HTERT RPE-1 (cell line): ENCODE measurements around the gene TDRD1.

ENCODE experiments used
- in situ Hi-C: fragments of 300-500 bp; cut with MboI; formaldehyde crosslinking; loops from 4 replicates; pipeline ENCODE4 v1.14.3; 2020; ENCODE audit warnings: low sequenced_read_pairs

TDRD1 gene

DNA sequence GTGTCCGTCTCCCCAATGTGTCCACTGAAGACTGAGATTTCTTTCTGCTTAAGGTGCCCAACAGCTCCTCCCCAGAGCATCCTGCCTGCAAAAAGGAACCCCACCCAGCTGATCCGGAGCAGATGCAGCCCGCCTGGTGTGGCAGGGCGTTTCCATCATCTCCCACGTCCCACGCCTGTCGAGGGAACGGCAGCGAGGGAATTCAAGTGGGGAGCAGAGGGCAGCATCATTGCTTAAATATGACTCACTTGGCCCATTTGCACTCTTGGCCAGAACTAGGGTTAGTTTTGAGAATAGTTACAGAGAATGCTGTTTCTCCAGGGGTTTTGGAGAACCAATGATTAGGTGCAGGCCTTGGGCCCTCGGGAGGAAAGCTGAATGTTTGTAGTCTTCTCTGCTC, 80.7 kb downstream of the TDRD1 start:
- in situ Hi-C loops = no loop called here

DNA sequence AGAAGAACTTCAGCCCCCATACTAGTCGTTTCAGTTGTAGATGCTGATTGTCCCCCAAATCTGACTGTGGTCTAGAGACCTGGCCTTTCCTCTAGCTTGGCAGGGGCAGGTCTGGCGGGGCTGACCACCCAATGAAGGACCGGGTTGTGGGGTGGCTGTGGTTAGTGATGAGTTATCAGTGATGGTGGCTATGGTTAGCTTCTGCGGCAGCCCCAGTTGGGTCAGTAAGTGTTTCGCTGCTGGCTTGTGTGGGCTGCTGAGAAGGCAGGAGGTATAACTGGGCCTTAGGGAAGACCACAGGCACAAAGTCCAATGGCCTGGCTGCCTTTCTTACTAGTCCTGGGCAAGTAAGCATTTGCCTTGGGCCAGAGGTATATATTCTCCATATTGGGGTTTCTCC, 81.2 kb downstream of the TDRD1 start:
- in situ Hi-C loops = no loop called here

DNA sequence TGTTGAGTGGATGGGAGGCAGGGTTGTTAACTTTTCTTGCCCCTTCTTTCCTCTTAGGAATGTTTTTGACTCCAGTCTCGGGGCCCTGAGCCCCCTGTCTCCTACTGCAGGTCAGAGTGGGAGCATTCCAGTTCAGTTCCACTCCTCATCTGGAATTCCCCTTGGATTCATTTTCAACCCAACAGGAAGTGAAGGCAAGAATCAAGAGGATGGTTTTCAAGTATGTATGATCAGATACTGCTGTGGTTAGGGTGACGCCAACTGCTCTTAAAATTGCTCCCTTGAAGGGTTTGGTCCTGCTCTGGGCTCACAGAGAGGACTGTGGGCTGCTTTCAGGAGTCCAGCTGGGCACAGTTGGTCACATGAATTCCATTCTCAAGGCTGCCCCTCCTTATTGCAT, 81.9 kb downstream of the TDRD1 start:
- in situ Hi-C loops = no loop called here

DNA sequence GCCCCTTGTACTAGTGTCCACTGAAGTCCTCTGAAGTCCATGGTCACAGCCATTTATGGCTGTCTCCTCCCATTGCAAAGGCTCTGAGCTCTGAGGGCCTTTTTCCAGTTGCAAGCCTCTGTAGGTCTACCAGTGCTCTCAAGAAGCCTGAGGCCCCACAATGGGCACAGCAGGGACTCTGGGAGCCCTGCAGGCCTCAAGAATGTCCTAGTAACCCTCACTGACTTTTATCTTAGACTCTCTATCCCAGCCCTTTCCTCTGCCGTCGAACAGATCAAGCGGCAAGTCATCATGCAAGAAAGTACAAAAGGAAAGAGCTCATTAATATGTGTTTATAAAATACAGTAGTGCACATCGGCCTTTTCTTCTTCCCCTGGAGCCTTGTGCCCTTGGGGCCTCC, 83.3 kb downstream of the TDRD1 start:
- in situ Hi-C loops = no loop called here

DNA sequence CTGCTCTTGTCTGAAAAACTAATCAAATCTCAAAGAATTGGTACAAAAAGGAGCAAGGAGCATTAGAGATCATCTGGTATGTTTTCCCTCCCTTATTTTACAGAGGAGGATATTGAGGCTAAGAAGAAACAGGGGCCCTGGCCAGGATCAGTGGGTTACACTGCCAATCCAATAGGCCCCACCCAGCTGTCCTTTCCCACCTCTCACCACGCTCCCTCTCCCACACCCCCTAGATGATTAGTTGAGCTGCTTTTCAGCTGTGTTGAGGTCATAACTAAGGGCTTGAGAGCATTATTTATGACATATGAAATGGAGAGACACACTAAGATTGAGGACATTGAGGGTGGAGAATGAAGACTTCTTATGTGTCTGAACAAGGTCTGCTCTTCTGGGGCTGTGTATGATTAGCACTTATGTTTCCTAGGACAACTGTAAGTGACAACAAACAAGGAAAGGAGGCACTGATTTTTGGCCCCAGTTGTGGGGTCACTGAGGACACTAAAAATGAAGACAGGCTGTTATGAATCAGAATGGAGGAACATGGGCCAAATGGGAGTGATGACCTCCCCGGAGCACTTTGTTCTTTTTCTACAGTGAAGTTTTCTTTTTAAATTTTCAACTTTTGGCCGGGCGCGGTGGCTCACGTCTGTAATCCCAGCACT, 86.4 kb downstream of the TDRD1 start:
- in situ Hi-C loops = no loop called here

DNA sequence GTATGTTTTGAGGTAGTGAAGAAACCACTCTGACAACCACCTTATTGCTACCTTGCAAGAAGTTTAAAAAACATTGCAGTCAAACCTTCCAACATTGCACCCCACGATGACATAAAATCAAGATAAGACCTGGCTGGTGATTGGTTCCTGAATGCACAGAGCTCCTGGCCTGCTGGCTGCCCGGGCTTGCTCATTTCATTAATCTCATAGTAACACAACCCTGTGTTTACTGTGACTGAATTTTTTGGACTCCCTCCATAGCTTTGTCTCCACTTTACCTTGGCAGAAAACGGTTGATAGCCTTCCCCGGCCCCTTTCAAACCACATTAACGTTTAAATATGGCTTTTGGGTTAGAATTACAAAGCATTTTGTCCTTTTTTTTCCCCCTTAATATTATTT, 87.4 kb downstream of the TDRD1 start:
- in situ Hi-C loops = no loop called here

DNA sequence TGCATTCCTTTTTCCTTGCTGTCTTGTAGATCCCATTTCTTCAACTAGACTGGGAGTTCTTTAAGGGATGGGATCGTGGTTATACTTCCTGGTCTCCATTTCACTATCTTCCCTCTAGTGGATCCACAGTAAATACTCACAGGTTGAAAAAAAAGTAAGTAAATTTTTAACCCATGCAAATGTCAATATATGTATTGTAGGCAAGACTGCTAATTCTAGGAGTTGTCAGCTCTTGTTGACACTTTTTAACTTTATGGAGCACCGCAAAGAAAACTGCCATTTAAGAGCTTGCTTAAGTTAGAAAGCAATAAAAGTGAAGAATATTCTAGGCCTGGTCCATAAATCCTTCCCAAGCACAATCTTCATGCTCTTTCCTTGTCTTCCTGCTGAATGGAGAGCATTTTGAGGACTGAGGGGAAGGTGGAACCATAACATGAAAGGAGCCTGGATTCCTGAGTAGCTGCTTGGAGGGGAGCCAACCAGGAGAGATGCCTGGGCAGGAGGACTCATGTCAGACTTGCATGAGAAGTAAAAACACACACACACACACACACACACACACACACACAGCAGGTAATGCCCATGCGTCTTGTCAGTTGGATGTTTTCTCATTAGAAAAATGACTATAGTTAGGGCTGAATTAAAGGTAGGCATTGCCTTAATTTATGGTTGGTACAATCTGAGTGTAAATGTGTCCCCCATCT, 92.1 kb downstream of the TDRD1 start:
- in situ Hi-C loops = no loop called here

DNA sequence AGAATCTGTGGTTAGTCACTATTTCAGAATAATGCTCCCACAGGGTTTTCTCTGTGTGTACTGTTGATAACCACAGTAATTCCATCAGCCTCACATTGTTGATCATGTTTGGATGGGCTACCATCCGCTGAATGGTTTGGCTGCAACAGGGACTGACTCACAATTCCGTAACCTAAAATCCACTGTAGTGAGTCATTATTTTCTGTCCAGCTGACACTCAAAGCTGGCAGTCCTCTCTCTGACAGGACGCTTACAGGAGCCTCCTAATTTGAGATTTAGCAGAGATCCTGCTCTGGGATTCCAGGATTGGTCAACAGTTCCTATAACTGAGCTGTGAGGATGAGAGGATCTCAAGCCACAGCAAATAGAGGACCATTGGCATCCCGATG, 92.6 kb downstream of the TDRD1 start:
- in situ Hi-C loops = no loop called here

DNA sequence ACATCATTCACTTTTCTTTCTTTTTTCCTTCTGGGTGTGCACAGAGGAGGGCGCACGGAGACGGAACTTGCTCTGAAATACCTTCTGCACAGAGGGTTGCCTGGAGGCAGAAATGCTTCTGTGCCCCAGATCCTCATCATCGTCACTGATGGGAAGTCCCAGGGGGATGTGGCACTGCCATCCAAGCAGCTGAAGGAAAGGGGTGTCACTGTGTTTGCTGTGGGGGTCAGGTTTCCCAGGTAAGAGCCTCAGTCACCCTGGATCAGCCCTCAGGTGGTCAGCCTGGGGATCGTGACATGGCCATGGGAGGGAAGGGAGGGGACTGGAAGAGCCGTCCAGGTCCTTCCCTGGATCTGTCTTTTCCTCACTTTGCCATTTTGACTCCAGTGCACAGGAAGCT, 93.5 kb downstream of the TDRD1 start:
- in situ Hi-C loops = no loop called here

DNA sequence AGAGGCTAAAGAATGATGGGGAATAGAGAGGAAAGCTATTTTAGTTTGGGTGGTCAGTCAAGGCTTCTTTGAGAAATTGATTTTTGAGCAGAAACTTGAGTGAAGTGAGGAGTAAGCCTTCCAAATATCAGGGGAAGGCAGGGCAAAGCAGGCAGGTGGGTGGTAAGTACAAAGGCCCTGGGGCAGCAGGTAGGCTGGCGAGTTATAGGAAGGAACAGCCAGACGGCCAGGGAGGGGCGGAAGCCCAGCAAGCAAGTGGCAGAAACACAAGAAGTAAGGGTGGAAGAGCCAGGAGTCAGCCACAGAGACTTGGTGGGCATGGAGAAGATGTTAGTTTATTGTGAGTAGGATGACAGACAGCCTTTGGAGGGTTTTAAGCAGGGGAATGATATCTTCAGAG, 94.8 kb downstream of the TDRD1 start:
- in situ Hi-C loops = no loop called here

DNA sequence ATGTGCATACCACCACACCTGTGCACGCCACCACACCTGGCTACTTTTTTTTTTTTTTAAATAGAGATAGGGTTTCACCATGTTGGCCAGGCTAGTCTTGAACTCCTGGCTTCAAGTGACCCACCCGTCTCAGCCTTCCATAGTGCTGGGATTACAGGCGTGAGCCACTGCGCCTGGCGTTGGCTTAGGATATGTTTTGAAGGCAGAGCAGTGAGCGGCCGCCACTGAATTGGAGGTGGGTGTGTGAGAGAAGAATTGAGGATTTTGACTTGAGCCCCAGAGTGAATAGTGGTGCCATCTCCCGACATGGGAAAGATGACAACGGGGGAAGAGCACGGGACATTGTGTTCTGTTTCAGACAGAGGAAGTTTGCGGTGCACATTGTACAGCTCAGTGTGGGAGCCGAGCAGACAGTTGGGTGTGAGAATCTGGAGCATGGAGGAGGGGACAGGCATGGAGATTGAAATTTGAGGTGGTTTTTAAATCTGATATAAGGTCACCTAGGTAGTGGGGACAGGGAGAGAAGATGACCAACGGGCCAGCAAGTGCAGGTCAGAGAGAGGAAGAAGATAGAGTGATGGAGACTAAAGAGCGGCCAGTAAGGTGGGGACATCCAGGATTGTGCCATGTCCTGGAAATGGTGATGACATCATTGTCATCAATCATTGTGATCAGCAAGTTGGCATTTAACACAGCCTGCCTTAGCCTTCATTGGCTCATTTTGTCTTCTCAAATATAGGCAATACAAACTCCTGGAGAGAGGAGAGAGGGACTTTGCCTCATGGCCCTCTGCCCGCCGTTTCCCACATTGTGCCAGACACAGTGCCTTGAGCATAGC, 95.7 kb downstream of the TDRD1 start:
- in situ Hi-C loops = no loop called here

DNA sequence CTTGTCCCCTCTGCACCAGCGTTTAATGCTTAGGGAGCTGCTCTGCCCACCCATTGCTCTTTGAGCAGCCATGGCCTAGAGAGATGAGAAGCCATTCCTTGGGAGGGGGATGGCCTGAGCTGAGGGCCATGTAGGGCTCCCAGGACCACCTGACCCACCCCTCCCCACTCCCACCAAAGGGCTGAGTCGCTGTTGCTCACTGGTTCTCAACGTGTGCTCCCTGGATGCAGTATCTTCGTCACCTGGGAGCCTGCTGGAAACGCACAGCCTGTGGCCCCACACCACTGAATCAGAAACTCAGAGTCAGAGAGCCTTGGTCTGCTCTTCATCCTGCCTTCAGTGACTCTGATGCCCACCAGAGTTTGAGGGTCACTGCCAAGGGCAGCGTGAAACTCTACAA, 96.9 kb downstream of the TDRD1 start:
- in situ Hi-C loops = no loop called here

DNA sequence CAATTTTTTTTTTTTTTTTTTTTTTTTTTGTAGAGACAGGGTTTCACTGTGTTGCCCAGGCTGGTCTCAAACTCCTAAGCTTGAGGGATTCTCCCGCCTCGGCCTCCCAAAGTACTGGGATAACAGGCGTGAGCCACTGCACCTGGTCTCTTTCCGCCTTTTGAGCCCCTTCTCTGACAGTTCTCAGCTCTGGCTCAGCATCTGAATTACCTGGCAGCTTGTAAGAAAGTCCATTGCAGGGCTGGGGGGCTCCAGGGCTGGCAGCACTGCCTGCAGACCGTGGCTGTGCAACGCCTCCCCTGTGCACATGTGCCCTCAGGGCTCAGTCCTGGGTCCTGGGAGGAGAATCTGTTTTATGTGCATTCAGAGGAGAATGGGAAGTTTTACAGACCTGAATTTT, 97.5 kb downstream of the TDRD1 start:
- in situ Hi-C loops = no loop called here

DNA sequence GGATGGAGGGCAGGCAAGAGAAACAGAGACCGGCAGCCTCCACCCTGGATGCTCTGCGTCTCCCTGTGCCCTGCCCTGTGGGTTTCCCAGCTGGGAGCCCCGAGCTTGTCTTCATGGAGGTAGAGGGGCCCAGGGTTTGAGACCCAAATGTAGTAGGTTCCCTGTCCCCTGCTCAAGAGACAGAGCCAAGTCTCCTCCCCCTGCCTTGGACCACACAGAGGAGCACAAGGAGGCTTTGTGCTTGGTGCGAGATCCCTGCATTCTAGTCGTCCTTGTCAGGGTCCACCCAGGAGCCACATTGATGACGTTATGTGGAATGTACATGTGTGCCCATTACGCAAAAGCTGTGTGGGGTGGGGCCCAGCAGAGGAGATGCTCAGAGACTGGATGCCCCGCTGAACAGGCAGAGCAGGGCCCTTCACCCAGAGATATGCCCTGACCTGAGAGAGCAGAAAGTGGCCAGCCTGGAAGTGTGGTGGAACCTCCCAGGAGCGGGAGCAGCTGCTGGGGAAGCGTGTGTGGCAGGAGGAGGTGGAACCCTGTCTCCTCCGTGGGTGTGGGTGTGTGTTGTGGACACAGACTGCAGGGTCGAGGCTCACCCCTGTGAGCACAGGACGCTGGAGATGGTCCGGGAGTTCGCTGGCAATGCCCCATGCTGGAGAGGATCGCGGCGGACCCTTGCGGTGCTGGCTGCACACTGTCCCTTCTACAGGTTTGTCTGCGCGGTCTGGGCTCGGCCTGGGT, 99.2 kb downstream of the TDRD1 start:
- in situ Hi-C loops = no loop called here

DNA sequence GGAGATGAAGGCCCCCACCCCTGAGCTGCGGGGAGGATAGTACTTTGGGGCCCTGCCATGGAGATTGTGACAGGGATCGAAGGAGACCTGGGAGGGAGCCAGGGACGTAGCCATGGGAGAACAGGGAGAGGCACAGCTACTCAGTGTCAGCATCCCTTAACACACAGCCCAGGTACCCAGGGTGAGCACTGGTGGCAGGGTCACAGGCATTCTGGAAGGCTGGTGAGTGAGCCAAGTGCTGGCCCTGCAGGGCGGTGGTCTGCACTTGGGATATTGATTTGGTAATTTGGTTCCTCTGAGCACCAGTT, 99.7 kb downstream of the TDRD1 start:
- in situ Hi-C loops = no loop called here

DNA sequence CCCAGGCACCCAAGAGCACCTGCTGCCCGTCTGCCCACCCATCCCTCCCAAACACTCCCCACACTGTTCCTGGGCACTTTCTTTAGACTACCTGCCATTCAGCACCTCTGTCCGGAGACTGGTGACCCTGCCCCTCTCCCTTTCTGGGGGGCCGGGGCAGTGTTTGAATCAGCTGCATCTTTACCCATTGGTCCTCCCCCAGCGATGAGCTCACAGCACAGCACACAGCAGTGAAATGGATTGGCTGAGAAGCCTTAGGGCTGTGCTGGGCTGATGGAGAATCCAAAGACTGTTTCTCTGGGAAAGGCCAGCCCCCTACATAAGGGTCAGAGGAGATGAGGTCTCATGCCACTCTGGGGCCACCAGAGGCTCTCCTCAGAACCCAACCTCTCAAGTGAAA, 100.1 kb downstream of the TDRD1 start:
- in situ Hi-C loops = no loop called here

DNA sequence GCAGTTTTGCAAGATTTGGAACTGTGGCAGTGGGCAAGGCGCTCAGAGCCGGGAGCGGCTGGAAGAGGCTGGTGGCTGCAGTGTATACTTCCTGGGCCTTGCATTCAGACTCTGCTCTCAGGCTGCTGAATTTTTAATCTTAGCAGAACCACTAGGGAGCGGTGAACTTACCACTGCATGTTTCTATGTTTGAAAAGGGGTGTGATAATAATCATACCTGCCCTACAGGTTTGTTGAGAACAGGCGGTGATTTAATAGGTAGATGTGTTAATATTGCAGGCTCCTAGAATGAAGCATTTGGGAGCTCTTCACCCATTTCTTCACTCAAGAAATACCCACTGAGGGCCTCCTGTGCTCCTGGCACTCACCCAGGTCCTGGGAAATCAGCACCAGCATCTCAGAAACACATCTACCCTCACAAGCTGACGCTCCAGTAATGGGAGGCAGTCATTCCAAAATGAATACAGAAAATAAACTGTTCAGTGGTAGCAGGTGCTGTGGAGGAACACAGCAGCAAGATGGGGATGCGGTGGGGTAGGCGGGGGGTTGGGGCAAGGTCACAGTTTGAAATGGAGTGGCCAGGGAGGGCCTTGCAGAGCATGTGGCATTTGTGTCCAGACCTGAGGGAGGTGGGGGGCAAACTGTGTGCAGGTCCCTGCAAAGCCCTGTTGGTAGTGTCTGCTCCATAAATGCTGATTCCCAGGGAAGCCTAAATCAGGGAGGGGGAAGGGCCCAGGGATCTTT, 100.9 kb downstream of the TDRD1 start:
- in situ Hi-C loops = no loop called here

DNA sequence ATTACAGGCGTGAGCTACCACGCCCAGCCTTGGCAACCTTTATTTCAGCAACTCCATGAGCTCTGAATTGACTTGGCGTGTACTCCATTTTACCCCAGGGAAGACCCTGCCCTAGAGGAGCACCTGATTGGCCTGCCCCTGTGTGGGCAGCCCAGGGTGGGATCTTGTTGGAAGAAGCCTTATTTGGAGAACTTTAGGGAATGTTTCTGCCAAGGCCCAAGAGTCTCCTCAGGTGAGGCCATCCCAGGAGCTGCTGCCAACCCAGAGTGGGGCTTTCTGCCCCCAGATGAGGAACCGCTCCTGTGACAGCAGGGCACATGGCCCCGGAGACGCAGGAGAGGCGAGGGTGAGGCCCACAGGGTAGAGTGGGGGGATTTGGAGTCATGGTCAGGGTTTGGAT, 101.9 kb downstream of the TDRD1 start:
- in situ Hi-C loops = no loop called here

DNA sequence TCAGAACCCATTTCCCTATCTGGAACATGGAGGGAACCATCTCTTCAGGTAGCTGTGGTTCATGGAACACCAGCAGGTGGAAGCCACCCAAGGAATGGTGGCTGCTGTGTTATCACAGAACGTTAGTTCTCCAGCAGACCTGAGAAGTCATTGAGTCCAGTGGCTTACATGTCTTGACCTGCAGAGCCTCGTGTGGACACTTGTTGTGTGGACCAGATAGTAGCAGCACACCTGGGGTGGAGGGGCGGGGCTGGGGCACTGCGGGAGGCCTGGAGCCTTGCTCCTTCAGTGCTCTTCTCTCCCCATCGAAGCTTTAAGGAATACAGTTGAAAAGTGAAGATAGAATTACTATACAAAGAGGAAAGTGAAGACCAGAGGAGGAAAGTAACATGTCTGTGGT, 102.3 kb downstream of the TDRD1 start:
- in situ Hi-C loops = no loop called here
